Measurements from ENCODE around the gene PPP5C.
"Not testable (repeated sequence)": the region's sequence is repeated elsewhere in the genome, so short reads cannot be mapped to it uniquely, and the experiment has no call there.

The PPP5C gene

GRCh38 chr19:46386996-46387712 lies 40.3 kb downstream of the PPP5C start:
- DNase-seq (ENCODE audit: low read depth), result no peak

- no peak for DNase-seq (ENCODE audit: low read depth)
Measured at GRCh38 chr19:46387713-46388130, 40.8 kb downstream of the PPP5C start.

GRCh38 chr19:46388311-46389095 lies 41.6 kb downstream of the PPP5C start:
- DNase-seq (ENCODE audit: low read depth), result no peak

GRCh38 chr19:46390121-46390858 lies 43.4 kb downstream of the PPP5C start:
- DNase-seq (ENCODE audit: low read depth), result no peak

- no peak for DNase-seq (ENCODE audit: low read depth)
Measured at GRCh38 chr19:46390866-46391265, 44.0 kb downstream of the PPP5C start.

- DNase-seq (ENCODE audit: low read depth), result no peak
Measured at GRCh38 chr19:46391296-46392251, 44.7 kb downstream of the PPP5C start.

- DNase-seq (ENCODE audit: low read depth), result no peak
Measured at GRCh38 chr19:46392252-46392801, 45.4 kb downstream of the PPP5C start.

- DNase-seq (ENCODE audit: low read depth), result no peak
Measured at GRCh38 chr19:46392837-46393236, 46.0 kb downstream of the PPP5C start.

- DNase-seq (ENCODE audit: low read depth), result no peak
Measured at GRCh38 chr19:46393456-46394401, 46.8 kb downstream of the PPP5C start.

GRCh38 chr19:46394402-46394797 lies 47.5 kb downstream of the PPP5C start:
- no peak for DNase-seq (ENCODE audit: low read depth)

- not testable (repeated sequence) for DNase-seq (ENCODE audit: low read depth)
Measured at GRCh38 chr19:46397801-46398479, 51.1 kb downstream of the PPP5C start.

- DNase-seq (ENCODE audit: low read depth), result no peak
Measured at GRCh38 chr19:46402725-46403124, 55.8 kb downstream of the PPP5C start.

- no peak for DNase-seq (ENCODE audit: low read depth)
Measured at GRCh38 chr19:46404055-46404752, 57.3 kb downstream of the PPP5C start.

GRCh38 chr19:46404753-46405468 lies 58.0 kb downstream of the PPP5C start:
- no peak for DNase-seq (ENCODE audit: low read depth)

GRCh38 chr19:46406976-46407375 lies 60.1 kb downstream of the PPP5C start:
- DNase-seq (ENCODE audit: low read depth), result no peak

GRCh38 chr19:46407856-46408663 lies 61.2 kb downstream of the PPP5C start:
- no peak for DNase-seq (ENCODE audit: low read depth)

GRCh38 chr19:46408664-46409039 lies 61.8 kb downstream of the PPP5C start:
- DNase-seq (ENCODE audit: low read depth), result no peak

Measured in activated T-helper 1 cell treated with Interleukin-2 at 50 U/mL for 16 hours (primary cell).